Measurements from ENCODE around the gene ARRDC3.
A peak's percentile ranks its signal among the peaks of the same experiment; 100 is the strongest.
"Not testable (repeated sequence)": the region's sequence is repeated elsewhere in the genome, so short reads cannot be mapped to it uniquely, and the experiment has no call there.

The ARRDC3 gene

DNA sequence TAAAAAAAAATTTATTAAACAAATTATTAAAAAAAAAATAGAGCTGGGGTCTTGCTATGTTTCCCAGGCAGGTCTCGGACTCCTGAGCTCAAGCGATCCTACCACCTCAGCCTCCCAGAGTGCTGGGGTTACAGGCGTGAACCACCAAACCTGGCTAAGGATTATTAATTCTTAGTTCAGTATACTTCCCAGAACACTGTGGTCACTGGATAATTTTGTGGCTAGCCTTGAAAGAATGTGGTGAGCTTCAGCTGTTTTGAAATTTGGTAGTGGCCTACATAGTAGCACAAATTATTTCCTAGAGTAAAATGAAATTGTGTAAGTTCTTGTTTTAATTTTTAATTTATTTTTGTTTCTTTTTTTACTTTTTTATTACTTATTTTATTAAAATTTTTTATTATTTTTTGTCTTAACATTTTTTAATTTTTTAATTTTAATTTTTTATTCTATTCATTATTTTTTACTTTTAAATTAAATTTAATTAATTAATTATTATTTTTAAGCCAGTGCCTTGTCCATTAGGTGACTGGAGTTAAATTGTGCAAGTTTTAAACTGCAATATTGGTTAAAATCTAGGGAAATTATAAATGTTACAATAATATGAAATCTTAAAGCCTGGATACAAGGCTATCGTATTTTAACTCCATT is 23.0 kb downstream of the ARRDC3 start:
- DNase-seq (ENCODE audit: low read depth), result peak; percentile 84

DNA sequence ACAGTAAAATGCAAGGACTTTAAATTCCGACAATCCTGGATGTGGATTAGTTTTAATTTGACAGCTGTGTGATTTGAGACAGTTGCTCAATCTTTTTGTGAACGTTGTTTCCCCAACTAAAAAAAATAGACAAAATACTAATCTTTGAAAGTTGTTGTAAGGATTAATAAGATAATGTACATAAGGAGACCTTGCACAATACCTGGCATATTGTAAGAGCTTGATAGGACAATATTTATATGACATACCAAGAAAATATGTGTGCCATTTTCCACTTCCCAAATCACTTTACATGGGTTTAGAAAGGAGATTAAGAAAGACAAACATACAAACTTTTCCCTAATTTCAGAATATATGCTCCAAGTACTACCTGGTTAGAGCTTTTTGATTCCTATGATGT is 25.3 kb downstream of the ARRDC3 start:
- DNase-seq (ENCODE audit: low read depth), result peak; percentile 79

DNA sequence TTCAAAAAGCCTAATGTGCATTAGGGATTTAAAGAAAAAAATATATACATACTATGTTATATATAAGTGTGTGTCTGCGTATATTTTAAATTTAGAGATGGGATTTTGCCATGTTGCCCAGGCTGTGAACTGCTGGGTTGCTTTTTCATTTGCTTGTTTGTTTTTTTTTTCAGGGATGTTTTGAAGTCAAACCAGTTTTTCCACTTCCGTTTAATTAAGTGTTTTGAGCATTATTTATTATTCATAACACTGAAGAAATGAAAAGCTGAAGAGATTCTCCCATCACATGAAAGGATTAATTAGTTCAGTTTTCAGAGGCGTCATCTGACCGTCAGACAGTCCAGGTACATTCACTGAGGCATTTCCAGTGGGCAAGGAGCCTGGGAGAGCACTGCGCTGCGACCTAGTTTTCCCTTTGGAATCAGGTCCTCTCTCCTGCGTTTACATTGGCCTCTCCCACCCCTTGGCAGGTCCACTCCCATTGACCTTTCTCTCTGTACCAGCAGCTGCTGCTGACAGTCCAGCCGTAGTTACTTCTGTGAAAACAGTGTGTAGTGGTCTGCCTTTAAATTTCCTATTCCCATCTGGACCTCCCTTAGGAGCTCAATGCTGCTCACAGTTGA is 26.0 kb downstream of the ARRDC3 start:
- DNase-seq (ENCODE audit: low read depth), result no peak

DNA sequence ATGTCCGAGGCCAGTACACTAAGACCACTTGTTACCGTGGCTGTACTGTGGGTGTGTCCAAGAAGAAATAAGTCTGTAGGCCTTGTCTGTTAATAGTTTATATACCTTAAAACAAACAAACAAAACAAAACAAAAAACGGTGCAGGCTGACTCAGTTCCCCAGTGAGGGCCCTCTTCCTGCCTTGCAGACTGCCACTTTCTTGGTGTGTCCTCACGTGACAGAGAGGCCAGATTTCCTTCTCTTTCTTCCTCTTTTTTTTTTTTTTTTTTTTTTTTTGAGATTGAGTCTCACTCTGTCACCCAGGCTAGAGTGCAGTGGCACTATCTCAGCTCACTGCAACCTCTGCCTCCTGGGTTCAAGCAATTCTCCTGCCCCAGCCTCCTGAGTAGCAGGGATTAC is 28.2 kb downstream of the ARRDC3 start:
- not testable (repeated sequence) for DNase-seq (ENCODE audit: low read depth)

DNA sequence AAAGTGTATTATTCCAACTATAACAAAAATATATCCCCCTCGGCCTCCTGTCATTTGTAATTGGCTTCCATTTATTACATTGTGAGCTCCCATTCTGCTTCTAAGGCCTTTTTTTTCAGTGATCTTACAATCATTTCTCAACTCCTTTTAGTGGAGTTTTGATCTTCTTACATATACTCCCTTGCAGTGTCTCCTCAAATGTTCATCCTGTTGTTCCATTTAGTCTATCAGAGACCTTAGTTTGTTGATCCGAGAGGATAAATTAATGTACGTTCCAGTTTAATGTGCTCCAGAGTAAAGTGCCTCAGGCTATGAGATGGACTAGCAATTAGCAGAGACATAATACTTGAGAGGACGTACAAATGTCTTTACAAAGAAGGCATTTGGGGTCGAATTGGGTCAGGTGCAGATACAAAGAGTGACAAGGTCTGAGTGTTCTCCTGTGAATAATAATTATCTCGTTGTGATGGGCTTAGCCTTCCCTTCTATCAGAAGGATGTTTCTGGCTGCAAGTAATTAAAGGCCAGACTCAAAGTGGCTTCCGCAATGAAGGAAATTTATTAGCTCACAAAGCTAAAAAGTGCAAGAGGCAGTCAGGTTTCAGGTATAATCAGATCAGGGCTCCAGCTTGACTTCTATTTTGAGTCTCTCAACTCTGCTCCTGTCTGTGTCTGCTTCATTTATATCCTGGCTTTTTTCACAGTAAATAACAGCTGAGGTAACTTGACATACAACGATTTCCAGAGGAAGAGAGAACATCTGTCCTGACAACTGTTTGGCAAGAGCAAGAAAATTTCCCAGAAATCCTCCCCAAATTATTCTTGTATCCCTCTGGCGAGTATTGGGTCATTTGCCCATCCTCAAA is 30.1 kb downstream of the ARRDC3 start:
- DNase-seq (ENCODE audit: low read depth), result no peak

DNA sequence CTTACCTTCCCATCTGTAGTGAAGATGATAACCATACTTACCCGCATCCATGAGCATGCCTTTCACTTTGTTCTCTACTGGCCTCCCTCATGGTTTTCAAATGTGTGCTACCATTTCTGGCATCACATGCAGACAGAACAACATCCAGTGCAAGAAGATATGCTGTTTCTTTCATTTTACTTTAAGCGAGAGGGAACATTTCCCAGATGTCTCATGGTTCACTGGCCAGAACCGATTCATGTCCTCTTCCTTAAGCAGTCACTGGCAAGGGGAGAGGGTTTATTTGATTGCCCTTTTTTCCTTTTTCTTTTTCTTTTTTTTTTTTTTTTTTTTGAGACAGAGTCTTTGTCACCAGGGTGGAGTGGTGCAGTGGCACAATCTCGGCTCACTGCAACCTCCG is 37.7 kb downstream of the ARRDC3 start:
- DNase-seq (ENCODE audit: low read depth), result no peak

DNA sequence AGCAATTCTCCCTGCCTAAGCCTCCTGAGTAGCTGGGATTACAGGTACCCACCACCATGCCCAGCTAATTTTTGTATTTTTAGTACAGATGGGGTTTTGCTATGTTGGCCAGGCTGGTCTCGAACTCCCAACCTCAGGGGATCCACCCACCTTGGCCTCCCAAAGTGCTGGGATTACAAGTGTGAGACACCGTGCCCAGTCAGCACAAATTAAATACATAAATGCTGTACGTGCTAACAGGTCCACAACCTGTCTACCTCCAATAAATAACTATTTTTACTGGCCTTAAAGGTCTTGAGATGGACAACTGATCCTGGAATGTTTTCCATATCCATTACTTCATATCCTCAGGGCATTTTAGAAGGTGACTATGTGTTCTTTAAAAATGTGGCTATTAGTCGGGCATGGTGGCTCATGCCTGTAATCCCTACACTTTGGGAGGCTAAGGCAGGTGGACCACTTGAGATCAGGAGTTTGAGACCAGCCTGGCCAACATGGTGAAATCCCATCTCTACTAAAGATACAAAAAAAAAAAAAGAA is 38.4 kb downstream of the ARRDC3 start:
- not testable (repeated sequence) for DNase-seq (ENCODE audit: low read depth)

DNA sequence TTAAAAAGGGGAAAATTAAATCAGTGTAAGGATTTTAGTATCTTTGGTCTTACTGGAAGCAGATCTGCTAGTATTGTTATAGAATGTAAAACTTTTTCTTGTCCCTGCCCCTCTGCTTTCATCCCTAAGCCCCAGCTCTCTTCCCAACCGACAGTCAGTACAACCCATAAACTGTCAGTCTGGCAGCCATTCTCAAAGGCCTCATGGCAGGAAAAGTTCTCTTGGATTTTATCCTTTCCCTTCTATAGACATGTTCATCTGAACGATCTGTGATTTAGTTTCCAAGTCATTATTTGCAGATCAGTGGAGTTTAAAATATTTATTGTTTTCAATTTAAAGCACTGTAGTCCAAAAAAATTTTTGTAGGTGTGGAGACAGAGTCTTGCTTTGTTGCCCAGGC is 39.2 kb downstream of the ARRDC3 start:
- no peak for DNase-seq (ENCODE audit: low read depth)

DNA sequence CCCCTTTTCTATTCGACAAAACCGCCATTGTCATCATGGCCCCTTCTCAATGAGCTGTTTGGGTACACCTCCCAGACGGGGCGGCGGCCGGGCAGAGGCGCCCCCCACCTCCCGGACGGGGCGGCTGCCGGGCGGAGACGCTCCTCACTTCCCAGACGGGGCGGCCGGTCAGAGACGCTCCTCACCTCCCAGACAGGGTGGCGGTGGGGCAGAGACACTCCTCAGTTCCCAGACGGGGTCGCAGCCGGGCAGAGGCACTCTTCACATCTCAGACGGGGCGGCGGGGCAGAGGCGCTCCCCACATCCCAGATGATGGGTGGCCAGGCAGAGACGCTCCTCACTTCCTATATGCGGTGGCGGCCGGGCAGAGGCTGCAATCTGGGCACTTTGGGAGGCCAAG is 40.2 kb downstream of the ARRDC3 start:
- DNase-seq (ENCODE audit: low read depth), result not testable (repeated sequence)

DNA sequence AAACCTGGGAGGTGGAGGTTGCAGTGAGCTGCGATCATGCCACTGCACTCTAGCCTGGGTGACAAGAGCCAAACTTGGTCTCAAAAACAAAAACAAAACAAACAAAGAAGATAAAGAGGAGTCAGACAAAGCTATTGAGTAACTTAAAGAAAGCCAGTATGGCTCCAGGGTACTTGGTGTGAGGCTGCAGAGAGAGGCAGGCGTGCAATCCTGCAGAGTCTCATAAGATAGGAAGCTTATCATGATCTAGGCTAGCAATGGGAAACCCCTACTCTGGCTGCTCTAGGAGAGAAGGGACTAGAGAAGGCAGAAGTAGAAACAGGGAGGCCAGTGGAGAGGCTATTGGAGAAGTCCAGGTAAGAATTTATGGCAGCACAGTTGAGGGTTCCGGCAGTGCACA is 42.0 kb downstream of the ARRDC3 start:
- DNase-seq (ENCODE audit: low read depth), result no peak

DNA sequence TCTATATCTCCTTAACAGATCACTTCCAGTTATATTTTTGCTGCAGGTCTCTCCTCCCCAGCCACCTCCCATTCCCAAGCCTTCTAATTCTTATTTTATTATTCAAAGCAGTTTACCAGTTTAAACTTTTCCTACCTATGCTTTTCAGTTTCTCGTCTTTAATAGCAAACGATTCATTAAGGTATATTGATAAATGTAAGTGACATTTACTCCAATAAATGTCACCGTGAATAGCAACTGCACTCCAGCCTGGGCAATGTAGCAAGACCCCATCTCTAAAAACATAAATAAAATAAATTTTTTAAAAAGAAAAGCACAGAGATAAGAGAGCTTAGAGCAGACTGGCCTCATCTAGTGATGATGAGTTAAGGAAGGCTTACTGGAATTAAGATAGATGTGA is 42.6 kb downstream of the ARRDC3 start:
- no peak for DNase-seq (ENCODE audit: low read depth)

DNA sequence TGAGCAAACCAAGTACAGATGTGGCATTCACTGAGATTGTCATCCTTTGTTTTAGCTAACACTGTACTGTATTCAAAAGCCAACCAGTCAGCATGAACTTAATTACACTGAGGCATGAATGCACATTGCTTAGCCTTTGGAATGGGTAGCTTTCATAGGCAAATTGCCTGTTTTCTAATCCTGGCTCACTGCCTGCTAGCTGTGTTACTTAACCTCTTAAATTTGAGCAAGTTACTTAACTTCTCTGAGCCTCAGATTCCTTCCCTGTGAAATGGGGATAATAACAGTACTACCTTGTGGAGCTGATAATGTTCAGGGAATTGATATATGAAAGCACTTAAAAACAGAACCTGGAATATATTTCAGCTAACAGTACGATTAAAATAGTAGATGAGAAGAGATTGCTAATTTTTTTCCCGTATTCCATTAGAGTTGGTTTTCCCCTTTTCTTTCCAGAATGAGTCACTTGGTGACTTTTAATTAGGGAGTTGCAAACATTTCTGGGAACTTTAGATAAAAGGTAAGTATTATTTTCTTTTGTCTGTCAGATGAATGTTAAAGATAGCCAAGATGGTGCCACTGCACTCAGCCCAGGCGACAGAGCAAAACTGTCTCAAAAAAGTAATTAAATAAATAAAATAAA is 43.9 kb downstream of the ARRDC3 start:
- peak; percentile 38 for DNase-seq (ENCODE audit: low read depth)

DNA sequence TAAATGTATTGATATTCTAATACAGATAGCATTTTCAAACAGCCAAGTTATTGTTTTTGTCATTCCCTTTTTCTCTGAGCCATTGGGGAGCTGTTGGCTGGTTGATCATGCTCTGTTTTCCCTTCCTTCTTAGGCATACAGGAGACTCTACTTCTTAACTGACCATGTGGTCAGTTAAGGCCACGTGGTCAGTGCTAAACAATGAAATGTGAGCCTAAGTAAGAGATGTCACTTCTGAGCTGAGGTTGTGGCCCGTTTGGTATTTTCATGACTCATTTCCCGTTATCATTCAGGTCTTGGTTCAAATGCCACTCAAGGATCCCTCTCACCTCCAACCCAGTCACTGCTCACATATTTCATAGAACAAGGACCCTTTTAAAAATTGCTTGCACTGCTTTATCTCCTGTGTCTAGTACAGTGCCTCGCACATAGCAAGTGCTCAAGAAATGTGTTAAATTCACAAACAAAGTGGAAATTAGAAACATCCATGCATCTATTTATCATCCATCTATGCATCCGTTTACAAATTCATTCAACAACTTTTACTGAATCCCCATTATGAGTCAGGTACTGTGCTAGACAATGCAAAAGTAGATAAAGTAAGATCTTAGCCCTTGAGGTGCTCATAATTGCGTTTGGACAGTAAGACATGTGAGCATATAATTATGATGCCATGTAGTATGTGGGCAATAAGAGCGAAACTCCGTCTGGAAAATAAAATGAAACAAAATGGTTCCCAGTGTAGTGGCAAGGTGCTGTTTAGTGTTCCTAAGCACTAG is 50.7 kb downstream of the ARRDC3 start:
- DNase-seq (ENCODE audit: low read depth), result peak; percentile 92

DNA sequence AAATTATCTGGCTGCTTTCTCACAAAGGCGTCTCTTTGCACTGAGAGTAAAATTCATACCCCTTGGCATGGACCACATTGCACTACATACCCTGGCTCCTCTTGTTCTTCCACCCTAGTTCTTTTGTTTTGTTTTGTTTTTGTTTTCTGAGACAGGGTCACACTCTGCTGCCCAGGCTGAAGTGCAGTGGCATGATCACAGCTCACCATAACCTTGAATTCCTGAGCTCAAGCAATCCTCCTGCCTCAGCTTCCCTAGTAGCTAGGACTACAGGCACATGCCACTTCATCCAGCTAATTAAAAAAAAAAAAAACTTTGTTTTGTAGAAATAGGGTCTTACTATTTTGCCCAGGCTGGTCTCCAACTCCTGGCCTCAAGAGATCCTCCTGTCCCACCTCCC is 51.4 kb downstream of the ARRDC3 start:
- DNase-seq (ENCODE audit: low read depth), result no peak

DNA sequence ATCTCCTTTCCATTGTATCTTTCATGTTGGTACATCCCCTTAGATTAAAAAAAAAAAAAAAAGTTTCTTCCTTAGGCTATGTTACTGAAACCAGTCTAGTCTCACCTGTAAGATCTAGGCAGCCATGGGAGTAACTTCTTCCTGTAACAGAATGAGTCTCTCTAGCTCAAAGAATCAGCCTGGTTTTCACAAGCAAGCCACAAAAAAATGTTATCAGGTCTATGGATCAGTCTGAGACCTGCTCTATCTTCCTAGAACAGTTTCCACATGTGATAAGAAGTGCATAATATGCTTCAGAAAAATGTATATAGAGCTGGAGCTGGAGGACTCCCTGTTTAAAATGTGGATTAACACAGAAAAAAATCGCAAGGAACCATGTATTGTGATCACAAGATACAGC is 53.8 kb downstream of the ARRDC3 start:
- no peak for DNase-seq (ENCODE audit: low read depth)

DNA sequence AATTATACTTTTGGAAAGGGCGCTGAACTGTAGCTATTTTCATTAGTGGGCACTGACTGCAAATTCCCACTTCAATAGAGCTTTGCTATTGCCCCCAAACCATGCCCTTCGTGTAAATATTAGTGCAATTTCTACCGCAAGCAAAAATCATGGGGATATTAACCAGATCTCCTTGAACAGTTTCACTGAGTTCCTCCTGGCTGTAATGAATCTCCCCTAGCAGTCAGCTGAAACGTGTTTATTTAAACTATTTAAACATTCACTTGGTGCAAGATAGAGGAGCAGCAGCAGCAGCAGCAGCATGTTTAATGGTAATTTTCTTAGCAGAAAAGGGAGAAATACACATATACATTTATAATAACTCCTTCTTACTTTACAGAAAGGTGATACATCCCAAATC is 54.4 kb downstream of the ARRDC3 start:
- peak; percentile 17 for DNase-seq (ENCODE audit: low read depth)

DNA sequence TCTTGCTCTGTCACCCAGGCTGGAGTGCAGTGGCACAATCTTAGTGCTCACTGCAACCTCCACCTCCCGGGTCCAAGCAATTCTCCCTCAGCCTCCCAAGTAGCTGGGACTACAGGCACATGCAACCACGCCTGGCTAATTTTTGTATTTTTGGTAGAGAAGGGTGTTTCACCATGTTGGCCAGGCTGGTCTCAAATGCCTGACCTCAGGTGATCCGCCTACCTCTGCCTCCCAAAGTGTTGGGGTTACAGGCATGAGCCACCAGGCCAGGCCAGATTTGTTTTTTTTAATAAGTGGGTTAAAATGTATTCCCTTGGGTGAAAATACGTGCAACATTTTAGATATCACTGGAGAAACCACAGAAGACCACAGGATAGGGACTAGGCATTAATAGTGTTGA is 60.1 kb downstream of the ARRDC3 start:
- DNase-seq (ENCODE audit: low read depth), result not testable (repeated sequence)

DNA sequence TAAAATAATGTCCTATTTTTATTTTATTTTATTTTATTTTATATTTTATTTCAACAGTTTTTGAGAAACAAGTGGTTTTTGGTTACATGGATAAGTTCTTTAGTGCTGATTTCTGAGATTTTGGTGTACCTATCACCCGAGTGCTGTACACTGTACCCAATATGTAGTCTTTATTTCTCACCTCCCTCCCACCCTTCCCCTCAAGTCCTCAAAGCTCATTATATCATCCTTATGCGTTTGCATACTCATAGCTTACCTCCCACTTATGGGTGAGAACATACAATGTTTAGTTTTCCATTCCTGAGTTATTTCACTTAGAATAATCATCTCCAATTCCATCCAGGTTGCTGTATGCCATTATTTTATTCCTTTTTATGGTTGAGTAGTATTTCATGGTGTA is 63.5 kb downstream of the ARRDC3 start:
- no peak for DNase-seq (ENCODE audit: low read depth)

DNA sequence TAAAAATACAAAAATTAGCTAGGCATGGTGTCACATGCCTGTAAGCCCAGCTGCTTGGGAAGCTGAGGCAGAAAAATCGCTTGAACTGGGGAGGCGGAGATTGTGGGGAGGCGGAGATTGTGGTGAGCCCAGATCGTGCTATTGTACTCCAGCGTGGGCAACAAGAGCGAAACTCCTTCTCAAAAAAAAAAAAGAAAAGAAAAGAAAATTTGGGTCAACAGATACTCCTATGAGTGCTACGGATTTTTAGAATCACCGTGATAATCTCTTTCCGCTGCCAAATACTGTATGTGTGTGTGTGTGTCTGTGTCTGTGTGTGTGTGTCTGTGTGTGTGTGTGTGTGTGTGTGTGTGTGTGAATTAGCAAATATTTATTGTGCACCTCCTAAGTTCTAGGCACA is 64.4 kb downstream of the ARRDC3 start:
- DNase-seq (ENCODE audit: low read depth), result no peak

Measured in iris pigment epithelial cell (primary cell).